IMR-90 (cell line): ENCODE results near the gene MEGF6. TPM values are rescaled to one million over a fixed set of nuclear protein-coding genes. Genes with fewer than 3 reads are reported as not detected.
A peak's percentile ranks its signal among the peaks of the same experiment; 100 is the strongest.

Source experiments
- ATAC-seq: fragments of 200-7000 bp; cut with Tn5 transposase; 2 replicates; pipeline ENCODE4 v1.9.1; 2020; ENCODE audit warnings: low read depth, mild to moderate bottlenecking, moderate library complexity
- BruUV-seq: library from RNA; stranded (reverse); fragments of 400-500 nt; replicated peaks from 2 replicates; lab custom pipeline; 2021; lab: Mats Ljungman, UMichigan
- CTCF ChIA-PET: fragments of 300-600 bp; formaldehyde crosslinking; extraction: SDS; loops from one replicate; lab custom pipeline; 2021; ENCODE audit warnings: antibody characterized with exemption; lab: Yijun Ruan, JAX
- POLR2A ChIA-PET: fragments of 300-600 bp; sonication (Branson Sonifier 250); formaldehyde crosslinking; loops from one replicate; lab custom pipeline; 2022; ENCODE audit warnings: antibody characterized with exemption; ENCODE audit not compliant: unreplicated experiment; lab: Charles Lee
- DNase-seq: peaks from one replicate; pipeline ENCODE4 v3.0.0; 2013
- H2AFZ ChIP-seq: replicated peaks from 2 replicates; pipeline ENCODE3; 2013; ENCODE audit warnings: low read length, mild to moderate bottlenecking; ENCODE audit not compliant: poor library complexity
- H2AK5ac ChIP-seq: 2 replicates; pipeline ENCODE4 v1.6.1; 2013; ENCODE audit warnings: low read depth, low read length, inconsistent platforms
- H2AK9ac ChIP-seq: replicated peaks from 2 replicates; pipeline ENCODE3; 2013; ENCODE audit warnings: mild to moderate bottlenecking, low read depth, low read length, moderate library complexity; ENCODE audit not compliant: poor library complexity
- H2BK120ac ChIP-seq: 2 replicates; pipeline ENCODE4 v1.6.1; 2013; ENCODE audit warnings: low read depth, low read length, inconsistent platforms
- H2BK15ac ChIP-seq: 3 replicates; pipeline ENCODE4 v1.6.1; 2013; ENCODE audit warnings: low read depth, low read length, inconsistent platforms
- H2BK20ac ChIP-seq: 2 replicates; pipeline ENCODE4 v1.6.1; 2013; ENCODE audit warnings: low read depth, mild to moderate bottlenecking, inconsistent platforms, low read length, moderate library complexity
- H2BK5ac ChIP-seq: 2 replicates; pipeline ENCODE4 v1.6.1; 2013; ENCODE audit warnings: mild to moderate bottlenecking, low read depth, low read length, inconsistent platforms; ENCODE audit not compliant: poor library complexity, severe bottlenecking
- H3K14ac ChIP-seq: replicated peaks from 2 replicates; pipeline ENCODE4 v1.6.1; 2013; ENCODE audit warnings: low read depth, low read length, inconsistent platforms
- H3K18ac ChIP-seq: 2 replicates; pipeline ENCODE4 v1.6.1; 2013; ENCODE audit warnings: low read depth, low read length, control low read depth
- H3K23ac ChIP-seq: 2 replicates; pipeline ENCODE4 v1.6.1; 2013; ENCODE audit warnings: low read depth, low read length, inconsistent platforms
- H3K27ac ChIP-seq: 2 replicates; pipeline ENCODE4 v1.5.1; 2013; ENCODE audit warnings: mild to moderate bottlenecking, control low read depth, low read length; ENCODE audit not compliant: insufficient read depth
- H3K27me3 ChIP-seq: 2 replicates; pipeline ENCODE4 v1.6.1; 2013; ENCODE audit warnings: low read length; ENCODE audit not compliant: control insufficient read depth, insufficient read depth
- H3K36me3 ChIP-seq: 2 replicates; pipeline ENCODE4 v1.6.1; 2013; ENCODE audit warnings: low read length, mixed read lengths; ENCODE audit not compliant: control insufficient read depth, insufficient read depth
- H3K4ac ChIP-seq: 2 replicates; pipeline ENCODE4 v1.6.1; 2013; ENCODE audit warnings: low read depth, low read length, inconsistent platforms
- H3K4me1 ChIP-seq: 2 replicates; pipeline ENCODE4 v1.6.1; 2013; ENCODE audit warnings: low read length, mixed read lengths; ENCODE audit not compliant: control insufficient read depth, insufficient read depth
- H3K4me2 ChIP-seq: 2 replicates; pipeline ENCODE4 v1.6.1; 2013; ENCODE audit warnings: low read depth, mild to moderate bottlenecking, control low read depth, low read length, moderate library complexity
- H3K4me3 ChIP-seq: 2 replicates; pipeline ENCODE4 v1.5.1; 2013; ENCODE audit warnings: low read depth, mild to moderate bottlenecking, control low read depth, low read length, moderate library complexity; ENCODE audit not compliant: insufficient read depth
- H3K56ac ChIP-seq: 2 replicates; pipeline ENCODE4 v1.6.1; 2013; ENCODE audit warnings: low read length, inconsistent platforms; ENCODE audit not compliant: insufficient read depth; ENCODE audit errors: extremely low read depth
- H3K79me1 ChIP-seq, 2 experiments: 2 replicates each; pipeline ENCODE4 v1.6.1; 2013; ENCODE audit warnings: low read length in 2 of 2, inconsistent platforms in 1 of 2, low read depth in 1 of 2
- H3K9ac ChIP-seq: 2 replicates; pipeline ENCODE4 v1.6.1; 2013; ENCODE audit warnings: low read depth, low read length, control low read depth
- H3K9me1 ChIP-seq: 2 replicates; pipeline ENCODE4 v1.6.1; 2013; ENCODE audit warnings: low read length, inconsistent platforms; ENCODE audit not compliant: insufficient read depth
- H3K9me3 ChIP-seq: 2 replicates; pipeline ENCODE4 v1.6.1; 2013; ENCODE audit warnings: low read length; ENCODE audit not compliant: control insufficient read depth, insufficient read depth
- H4K20me1 ChIP-seq: 2 replicates; pipeline ENCODE4 v1.6.1; 2013; ENCODE audit warnings: low read length, inconsistent platforms; ENCODE audit not compliant: insufficient read depth
- H4K5ac ChIP-seq: 2 replicates; pipeline ENCODE4 v1.6.1; 2013; ENCODE audit warnings: mild to moderate bottlenecking, low read depth, low read length, control low read depth
- H4K8ac ChIP-seq, 2 experiments: 2 replicates each; pipeline ENCODE4 v1.6.1; 2013; ENCODE audit warnings: low read depth in 2 of 2, low read length in 2 of 2, control low read depth in 1 of 2, inconsistent platforms in 1 of 2
- H4K91ac ChIP-seq: 2 replicates; pipeline ENCODE4 v1.6.1; 2013; ENCODE audit warnings: low read depth, low read length, inconsistent platforms; ENCODE audit not compliant: insufficient read depth
- BHLHE40 ChIP-seq: fragments of 150-350 bp; IDR thresholded peaks from 2 replicates; pipeline ENCODE4 v1.6.1; 2016; ENCODE audit warnings: mild to moderate bottlenecking, low read depth, low read length
- CHD1 ChIP-seq: IDR thresholded peaks from 2 replicates; pipeline ENCODE4 v1.6.1; 2012; ENCODE audit warnings: low read depth, low read length, improper control_type of control experiment
- CTCF ChIP-seq: conservative IDR thresholded peaks from 2 replicates; pipeline ENCODE4 v1.5.1; 2012; ENCODE audit warnings: mild to moderate bottlenecking, low read depth, low read length, improper control_type of control experiment
- MAFK ChIP-seq: IDR thresholded peaks from 2 replicates; pipeline ENCODE4 v1.6.1; 2012; ENCODE audit warnings: low read depth, low read length, improper control_type of control experiment
- MAZ ChIP-seq: IDR thresholded peaks from 2 replicates; pipeline ENCODE4 v1.6.1; 2012; ENCODE audit warnings: low read depth, mild to moderate bottlenecking, low read length, improper control_type of control experiment, moderate library complexity, borderline replicate concordance
- MXI1 ChIP-seq: IDR thresholded peaks from 2 replicates; pipeline ENCODE4 v1.6.1; 2012; ENCODE audit warnings: low read depth, mild to moderate bottlenecking, low read length, moderate library complexity, borderline replicate concordance
- NFE2L2 ChIP-seq: fragments of 150-350 bp; IDR thresholded peaks from 2 replicates; pipeline ENCODE4 v1.6.1; 2016; ENCODE audit warnings: low read depth, mild to moderate bottlenecking, low read length
- POLR2A ChIP-seq: IDR thresholded peaks from 2 replicates; pipeline ENCODE4 v1.6.1; 2012; ENCODE audit warnings: mild to moderate bottlenecking, low read depth, low read length
- RCOR1 ChIP-seq: IDR thresholded peaks from 2 replicates; pipeline ENCODE4 v1.6.1; 2012; ENCODE audit warnings: mild to moderate bottlenecking, low read length, improper control_type of control experiment; ENCODE audit not compliant: insufficient replicate concordance
- SMC3 ChIP-seq: fragments of 150-350 bp; IDR thresholded peaks from 2 replicates; pipeline ENCODE4 v1.6.1; 2016; ENCODE audit warnings: low read depth, mild to moderate bottlenecking, antibody characterized with exemption, low read length, moderate library complexity
- WGBS, 2 experiments: methylation state at CpG; one replicate each; pipeline versions ENCODE4 v1.1.5 to v1.1.7; 2013; ENCODE audit warnings: missing lambda C conversion rate in 2 of 2; ENCODE audit not compliant: insufficient read length in 1 of 2; ENCODE audit errors: extremely low coverage in 2 of 2; 5-methylcytosine and 5-hydroxymethylcytosine counted together
- dilution Hi-C: fragments of 300-500 bp; cut with HindIII; formaldehyde crosslinking; loops from one replicate; pipeline ENCODE4 v1.14.3; 2018; ENCODE audit warnings: low sequenced_read_pairs; ENCODE audit not compliant: unreplicated experiment
- in situ Hi-C: fragments of 300-500 bp; cut with MboI; formaldehyde crosslinking; loops from 3 replicates; pipeline ENCODE4 v1.14.3; 2019; ENCODE audit warnings: low sequenced_read_pairs, inconsistent platforms, mixed read lengths
- intact Hi-C: fragments of 100-400 bp; cut with micrococcal nuclease; formaldehyde crosslinking; loops from 2 replicates; pipeline ENCODE4 v1.10.0; 2022
- polyA plus RNA-seq, 3 experiments: library from polyadenylated mRNA; depleted of rRNA; stranded (reverse); fragments of >200 nt; gene quantifications; 2 replicates each; pipeline ENCODE4 v1.2.3, GENCODE V29; 2012; ENCODE audit warnings: low replicate concordance in 1 of 3
- total RNA-seq: library from RNA; depleted of rRNA; stranded (reverse); fragments of >200 nt; gene quantifications from 2 replicates; pipeline ENCODE4 v1.2.3, GENCODE V29; 2012

The MEGF6 gene
- total and polyA plus RNA-seq, 2 of the 4 experiments (the other 2 are of a cell fraction), result 0.72 to 4.1 TPM

DNA sequence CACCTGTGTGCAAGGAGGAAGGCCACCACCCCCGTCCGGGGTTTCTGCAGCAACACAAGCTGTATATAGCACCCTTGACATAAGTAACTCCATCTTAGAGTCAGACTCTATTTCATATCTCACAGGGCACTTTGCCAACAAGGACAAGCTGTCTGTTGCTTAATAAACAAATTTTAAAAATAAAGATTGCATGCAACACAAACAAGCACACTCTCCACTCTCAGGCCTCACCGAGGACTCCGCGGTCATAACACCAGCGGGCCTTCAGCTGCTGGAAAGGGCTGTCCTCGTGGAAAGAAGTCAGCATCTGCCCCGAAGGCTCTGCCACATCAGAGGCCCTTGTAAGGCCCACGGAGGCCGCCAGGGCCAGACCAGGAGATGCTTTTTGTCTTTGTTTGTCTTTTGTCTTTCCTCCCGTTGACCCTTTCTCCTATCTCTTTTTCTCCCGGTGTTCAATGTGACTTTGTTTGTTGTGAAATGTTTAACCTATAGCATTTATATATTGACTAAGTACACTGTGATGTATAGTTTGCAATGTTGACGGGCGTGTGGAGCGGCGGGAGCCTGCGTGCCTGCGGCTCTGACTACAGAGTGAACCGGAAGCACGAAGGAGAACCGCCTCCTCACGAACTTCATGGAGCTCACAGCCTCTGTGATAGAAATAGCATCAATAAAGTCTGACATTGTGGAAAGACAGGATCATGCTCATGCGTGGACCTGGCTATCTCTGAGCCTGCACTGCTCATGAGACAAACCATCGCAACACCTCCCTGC lies 24.1 kb downstream of the MEGF6 start:
- H3K9me1 ChIP-seq, result no peaks in the 10 kb centered on the region
- H2AK9ac ChIP-seq, result no peak overlapping the region
- ATAC-seq (peak; percentile 75), DNase-seq (peak; percentile 51)
- no peaks in the 10 kb centered on the region; the same call in 1 of the 2 replicates for H3K27me3 ChIP-seq
- no peak overlapping the region for H2BK20ac ChIP-seq
- 34% methylated on average over 6 of the region's 24 CpGs; no CpG with 5 or more reads in 1 of the 2 experiments for WGBS, 2 experiments
- H2BK15ac ChIP-seq, result no peak overlapping the region
- H3K18ac ChIP-seq, result no peak overlapping the region
- no peak overlapping the region for H3K4me2 ChIP-seq
- H3K27ac ChIP-seq, result no peak overlapping the region
- H3K4me3 ChIP-seq, result no peak overlapping the region
- no TSS peak for BruUV-seq
- H3K9ac ChIP-seq, result no peak overlapping the region
- dilution Hi-C loops, result no loop called here
- no peak for TF ChIP-seq MAFK
- TF ChIP-seq CTCF, result no peak
- TF ChIP-seq BHLHE40, result no peak; the same call in 1 of the 2 replicates
- no peak for TF ChIP-seq POLR2A
- no peak for TF ChIP-seq CHD1
- TF ChIP-seq NFE2L2, result no peak
- no peak for TF ChIP-seq MXI1
- TF ChIP-seq MAZ, result no peak
- TF ChIP-seq SMC3, result no peak
- TF ChIP-seq RCOR1, result no peak
- H3K4ac ChIP-seq, result no peak overlapping the region
- H2AFZ ChIP-seq, result peak overlapping the region; percentile 24
- H2BK5ac ChIP-seq, result no peak overlapping the region
- no peak overlapping the region for H2AK5ac ChIP-seq
- no peak overlapping the region for H3K23ac ChIP-seq
- POLR2A ChIA-PET, result no interaction called here
- H3K56ac ChIP-seq, result no peak overlapping the region
- no peaks in the 10 kb centered on the region; the same call in 1 of the 2 replicates for H4K20me1 ChIP-seq
- H3K36me3 ChIP-seq, result no peaks in the 10 kb centered on the region
- H4K91ac ChIP-seq, result no peak overlapping the region
- intact Hi-C loops, result no loop called here
- H4K5ac ChIP-seq, result peak overlapping the region; percentile 9; the same call in 1 of the 2 replicates
- no peaks in the 10 kb centered on the region for H3K79me1 ChIP-seq
- no peak overlapping the region for H4K8ac ChIP-seq
- H3K9me3 ChIP-seq, result peaks cover 2% of the 10 kb centered on the region
- H3K14ac ChIP-seq, result no peak overlapping the region
- no peaks in the 10 kb centered on the region for H3K4me1 ChIP-seq
- in situ Hi-C loops, result no loop called here
- CTCF ChIA-PET, result interaction anchor here (1.1 kb wide), 1 partner anchor 32 kb away, joined by 4 read pairs; no protein-coding TSS in a partner anchor
- no peak overlapping the region for H2BK120ac ChIP-seq
